Measurements from ENCODE around the gene PARD3. TPM values are rescaled to one million over a fixed set of nuclear protein-coding genes. Genes with fewer than 3 reads are reported as not detected.

The PARD3 gene
- total and polyA plus RNA-seq, 2 donors (not counting 1 experiment from before 2014, with no cell fraction given) = 24.0 to 46.4 TPM

DNA sequence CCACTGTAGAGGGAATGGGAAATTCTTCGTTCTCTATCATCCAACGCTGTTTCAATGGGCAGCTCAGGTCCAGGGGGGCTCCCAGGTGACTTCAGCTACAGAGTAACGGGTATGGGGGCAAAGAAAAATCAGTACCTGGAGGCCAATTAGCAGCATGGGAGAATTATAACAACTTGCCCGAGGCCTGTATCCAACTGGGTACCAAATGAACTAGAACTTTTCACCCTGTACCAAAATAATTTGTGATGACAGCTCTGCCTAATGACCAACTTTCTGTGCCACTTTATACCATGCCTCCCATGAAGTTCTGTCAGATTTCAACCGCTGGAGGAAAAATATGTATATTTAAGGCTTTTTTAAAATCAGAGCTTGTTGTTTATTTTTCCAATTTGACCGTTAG is 467.1 kb downstream of the PARD3 start:
- Histone ChIP-seq H2AFZ (ENCODE audit: low read length) (no peak overlapping the region), H3K4me1 (ENCODE audit: control insufficient read depth, extremely low read depth, insufficient read depth, low read length) (no peaks in the 10 kb centered on the region), H3K36me3 (ENCODE audit: control insufficient read depth, insufficient read depth, low read length) (no peaks in the 10 kb centered on the region), H3K27me3 (ENCODE audit: control insufficient read depth, insufficient read depth, low read length) (no peaks in the 10 kb centered on the region), H4K20me1 (ENCODE audit: control insufficient read depth, extremely low read depth, insufficient read depth, low read length) (no peaks in the 10 kb centered on the region), H3K27ac (ENCODE audit: insufficient read depth, low read length) (no peak overlapping the region), H3K4me2 (ENCODE audit: extremely low read depth, insufficient read depth, low read length) (no peak overlapping the region), H3K79me2 (ENCODE audit: control insufficient read depth, insufficient read depth, low read length) (no peaks in the 10 kb centered on the region), H3K4me3 (replicated peaks in 1 of 4; ENCODE audit: control extremely low read depth in 1 of 4, insufficient read depth in 1 of 4, low read depth in 3 of 4, low read length in 4 of 4) (no peak overlapping the region), H3K9me3 (ENCODE audit: control insufficient read depth, insufficient read depth, low read depth, low read length) (no peaks in the 10 kb centered on the region), H3K9ac (ENCODE audit: insufficient read depth, low read length) (no peak overlapping the region)
- DNase-seq (ENCODE audit: low read depth in 2 of 2) = no peak
- TF ChIP-seq, protein P1, sequence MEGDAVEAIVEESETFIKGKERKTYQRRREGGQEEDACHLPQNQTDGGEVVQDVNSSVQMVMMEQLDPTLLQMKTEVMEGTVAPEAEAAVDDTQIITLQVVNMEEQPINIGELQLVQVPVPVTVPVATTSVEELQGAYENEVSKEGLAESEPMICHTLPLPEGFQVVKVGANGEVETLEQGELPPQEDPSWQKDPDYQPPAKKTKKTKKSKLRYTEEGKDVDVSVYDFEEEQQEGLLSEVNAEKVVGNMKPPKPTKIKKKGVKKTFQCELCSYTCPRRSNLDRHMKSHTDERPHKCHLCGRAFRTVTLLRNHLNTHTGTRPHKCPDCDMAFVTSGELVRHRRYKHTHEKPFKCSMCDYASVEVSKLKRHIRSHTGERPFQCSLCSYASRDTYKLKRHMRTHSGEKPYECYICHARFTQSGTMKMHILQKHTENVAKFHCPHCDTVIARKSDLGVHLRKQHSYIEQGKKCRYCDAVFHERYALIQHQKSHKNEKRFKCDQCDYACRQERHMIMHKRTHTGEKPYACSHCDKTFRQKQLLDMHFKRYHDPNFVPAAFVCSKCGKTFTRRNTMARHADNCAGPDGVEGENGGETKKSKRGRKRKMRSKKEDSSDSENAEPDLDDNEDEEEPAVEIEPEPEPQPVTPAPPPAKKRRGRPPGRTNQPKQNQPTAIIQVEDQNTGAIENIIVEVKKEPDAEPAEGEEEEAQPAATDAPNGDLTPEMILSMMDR (conservative IDR thresholded peaks at IDR 0.05 in 1 of 2, IDR thresholded peaks at IDR 0.05 in 1 of 2; ENCODE audit: low read depth in 1 of 2, low read length in 2 of 2) = no peak
- no peak for TF ChIP-seq EZH2 (IDR thresholded peaks at IDR 0.05; ENCODE audit: low read length, missing control alignments)

DNA sequence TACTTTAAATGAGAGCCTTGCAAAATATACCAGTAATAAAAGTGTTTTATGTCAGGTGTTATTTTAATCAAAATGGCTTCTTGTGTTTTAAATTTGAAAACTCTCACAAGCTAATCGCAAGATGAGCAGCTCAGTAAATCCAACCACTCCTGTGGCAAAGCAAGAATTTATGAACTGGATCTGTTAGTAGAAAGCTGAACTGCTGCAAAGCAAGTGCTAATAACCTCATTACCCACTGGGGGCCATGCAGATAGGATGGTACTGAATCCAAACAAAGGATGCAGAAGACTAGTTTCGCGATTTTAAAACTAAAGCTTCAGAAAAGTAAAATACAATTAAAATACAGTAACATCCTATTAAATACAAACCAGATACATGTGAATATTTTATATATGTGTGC is 468.0 kb downstream of the PARD3 start:
- H4K20me1 ChIP-seq (ENCODE audit: control insufficient read depth, extremely low read depth, insufficient read depth, low read length) = no peaks in the 10 kb centered on the region
- H3K4me1 ChIP-seq (ENCODE audit: control insufficient read depth, extremely low read depth, insufficient read depth, low read length) = no peaks in the 10 kb centered on the region
- H3K27me3 ChIP-seq (ENCODE audit: control insufficient read depth, insufficient read depth, low read length) = no peaks in the 10 kb centered on the region
- TF ChIP-seq EZH2 (IDR thresholded peaks at IDR 0.05; ENCODE audit: low read length, missing control alignments) = no peak
- TF ChIP-seq, protein P1 (conservative IDR thresholded peaks at IDR 0.05 in 1 of 2, IDR thresholded peaks at IDR 0.05 in 1 of 2; ENCODE audit: low read depth in 1 of 2, low read length in 2 of 2) = no peak
- no peak overlapping the region for H3K4me3 ChIP-seq (replicated peaks in 1 of 4; ENCODE audit: control extremely low read depth in 1 of 4, insufficient read depth in 1 of 4, low read depth in 3 of 4, low read length in 4 of 4)
- H3K79me2 ChIP-seq (ENCODE audit: control insufficient read depth, insufficient read depth, low read length) = no peaks in the 10 kb centered on the region
- H3K9me3 ChIP-seq (ENCODE audit: control insufficient read depth, insufficient read depth, low read depth, low read length) = no peaks in the 10 kb centered on the region
- no peak for DNase-seq (ENCODE audit: low read depth in 2 of 2)
- H3K27ac ChIP-seq (ENCODE audit: insufficient read depth, low read length) = no peak overlapping the region
- H3K36me3 ChIP-seq (ENCODE audit: control insufficient read depth, insufficient read depth, low read length) = no peaks in the 10 kb centered on the region
- no peak overlapping the region for H3K4me2 ChIP-seq (ENCODE audit: extremely low read depth, insufficient read depth, low read length)
- H2AFZ ChIP-seq (ENCODE audit: low read length) = no peak overlapping the region
- H3K9ac ChIP-seq (ENCODE audit: insufficient read depth, low read length) = no peak overlapping the region

DNA sequence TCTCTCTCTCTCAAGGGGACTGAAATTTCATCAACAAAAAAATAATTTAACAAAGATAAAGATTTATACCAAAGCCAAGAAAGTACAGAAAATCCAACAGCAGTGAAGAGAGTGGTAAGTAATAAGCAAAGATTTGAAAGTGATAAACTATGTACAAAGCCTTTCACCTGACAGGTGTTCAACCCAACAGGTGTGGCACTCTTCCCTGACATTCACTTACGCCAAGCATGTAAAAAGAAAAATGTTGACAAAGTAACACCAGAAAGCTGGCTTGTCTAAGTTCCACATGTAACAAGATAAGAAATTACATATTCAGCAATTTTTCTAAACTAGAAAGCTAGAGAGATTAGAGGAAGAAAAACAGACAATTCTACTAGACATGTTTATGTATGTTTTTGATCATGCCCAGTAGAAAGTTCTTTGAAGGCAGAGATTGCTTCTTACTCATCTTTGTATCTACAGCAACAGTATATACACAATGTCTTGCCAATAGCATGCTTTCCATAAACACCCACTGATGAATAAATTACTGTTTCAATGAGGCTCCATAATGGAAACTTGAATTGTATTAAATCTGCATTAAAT is 468.5 kb downstream of the PARD3 start:
- H3K4me1 ChIP-seq (ENCODE audit: control insufficient read depth, extremely low read depth, insufficient read depth, low read length) = no peaks in the 10 kb centered on the region
- H2AFZ ChIP-seq (ENCODE audit: low read length) = no peak overlapping the region
- no peak overlapping the region for H3K4me2 ChIP-seq (ENCODE audit: extremely low read depth, insufficient read depth, low read length)
- H3K9me3 ChIP-seq (ENCODE audit: control insufficient read depth, insufficient read depth, low read depth, low read length) = no peaks in the 10 kb centered on the region
- no peak overlapping the region for H3K9ac ChIP-seq (ENCODE audit: insufficient read depth, low read length)
- H3K27me3 ChIP-seq (ENCODE audit: control insufficient read depth, insufficient read depth, low read length) = no peaks in the 10 kb centered on the region
- no peaks in the 10 kb centered on the region for H3K36me3 ChIP-seq (ENCODE audit: control insufficient read depth, insufficient read depth, low read length)
- no peak overlapping the region for H3K4me3 ChIP-seq (replicated peaks in 1 of 4; ENCODE audit: control extremely low read depth in 1 of 4, insufficient read depth in 1 of 4, low read depth in 3 of 4, low read length in 4 of 4)
- TF ChIP-seq EZH2 (IDR thresholded peaks at IDR 0.05; ENCODE audit: low read length, missing control alignments) = no peak
- TF ChIP-seq, protein P1 (conservative IDR thresholded peaks at IDR 0.05 in 1 of 2, IDR thresholded peaks at IDR 0.05 in 1 of 2; ENCODE audit: low read depth in 1 of 2, low read length in 2 of 2) = no peak
- peak; percentile 16 to 57 for DNase-seq (ENCODE audit: low read depth in 2 of 2)
- no peaks in the 10 kb centered on the region for H3K79me2 ChIP-seq (ENCODE audit: control insufficient read depth, insufficient read depth, low read length)
- H3K27ac ChIP-seq (ENCODE audit: insufficient read depth, low read length) = no peak overlapping the region
- no peaks in the 10 kb centered on the region for H4K20me1 ChIP-seq (ENCODE audit: control insufficient read depth, extremely low read depth, insufficient read depth, low read length)

Data from fibroblast of lung (primary cell).